GM12874 (cell line): ENCODE results near the gene SASH3.

Source experiments
- CTCF ChIP-seq: IDR thresholded peaks from 2 replicates; pipeline ENCODE4 v1.5.1; 2011; ENCODE audit warnings: low read depth, mild to moderate bottlenecking, control low read depth, low read length, moderate library complexity; ENCODE audit not compliant: insufficient read depth

The SASH3 gene

GRCh38 chrX:129788527-129788926, 8.8 kb downstream of the SASH3 start:
- no peak for TF ChIP-seq CTCF

DNA sequence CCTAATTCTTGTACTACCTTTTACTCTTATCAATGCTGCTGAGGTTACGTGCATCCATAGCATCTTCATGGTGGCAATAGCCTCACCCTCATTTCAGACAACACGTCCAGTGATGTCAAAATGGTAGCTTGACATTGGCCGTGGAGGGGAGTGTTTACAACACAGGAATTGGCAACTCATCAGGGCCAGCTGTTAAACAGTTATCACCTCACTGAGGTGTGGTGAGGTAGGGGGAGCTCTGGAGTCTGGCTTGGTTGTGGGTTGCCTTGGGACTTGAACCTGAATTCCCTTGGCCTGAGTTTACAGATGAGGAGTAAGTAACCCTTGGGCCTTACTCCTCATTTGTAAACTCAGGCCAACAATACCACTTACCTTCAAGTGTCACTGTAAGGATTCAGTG, 10.4 kb downstream of the SASH3 start:
- TF ChIP-seq CTCF, result no peak

DNA sequence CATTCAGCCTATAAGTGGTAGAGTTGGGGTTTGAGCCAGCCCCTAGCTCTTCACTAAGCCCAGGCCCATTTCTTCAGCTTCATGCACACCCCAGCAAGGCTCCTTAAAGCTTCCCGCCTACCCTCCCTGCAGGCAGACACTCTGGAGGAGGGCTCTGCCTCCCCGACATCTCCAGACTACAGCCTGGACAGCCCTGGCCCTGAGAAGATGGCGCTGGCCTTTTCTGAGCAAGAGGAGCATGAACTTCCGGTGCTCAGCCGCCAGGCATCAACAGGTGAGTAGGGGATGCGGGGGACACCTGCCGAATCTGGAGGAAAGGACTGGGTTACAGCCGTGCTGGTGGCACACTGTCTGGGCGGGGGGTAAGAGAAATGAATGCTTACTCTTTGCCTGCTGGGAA, 11.1 kb downstream of the SASH3 start:
- no peak for TF ChIP-seq CTCF

DNA sequence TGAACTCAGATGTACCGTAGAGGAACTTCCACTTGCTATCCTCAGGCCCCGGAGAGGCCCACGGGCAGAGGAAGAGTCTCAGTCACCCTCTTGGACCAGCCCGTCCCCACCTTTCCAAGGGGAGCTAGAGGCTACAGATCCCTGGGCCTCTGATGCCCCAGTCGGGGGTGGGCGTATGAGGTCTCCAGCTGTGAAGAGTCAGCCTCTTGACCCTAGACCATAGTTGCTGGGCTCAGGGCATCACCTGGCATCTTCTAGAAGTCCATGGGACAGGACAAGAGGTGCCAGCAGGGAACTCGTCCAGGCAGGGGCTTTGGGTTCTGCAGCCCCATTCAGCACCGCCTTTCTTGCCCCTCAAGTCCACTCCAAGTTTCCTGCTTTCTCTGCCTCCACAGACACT, 11.6 kb downstream of the SASH3 start:
- no peak for TF ChIP-seq CTCF

- no peak for TF ChIP-seq CTCF
Observed at GRCh38 chrX:129791961-129792570, 12.3 kb downstream of the SASH3 start.

DNA sequence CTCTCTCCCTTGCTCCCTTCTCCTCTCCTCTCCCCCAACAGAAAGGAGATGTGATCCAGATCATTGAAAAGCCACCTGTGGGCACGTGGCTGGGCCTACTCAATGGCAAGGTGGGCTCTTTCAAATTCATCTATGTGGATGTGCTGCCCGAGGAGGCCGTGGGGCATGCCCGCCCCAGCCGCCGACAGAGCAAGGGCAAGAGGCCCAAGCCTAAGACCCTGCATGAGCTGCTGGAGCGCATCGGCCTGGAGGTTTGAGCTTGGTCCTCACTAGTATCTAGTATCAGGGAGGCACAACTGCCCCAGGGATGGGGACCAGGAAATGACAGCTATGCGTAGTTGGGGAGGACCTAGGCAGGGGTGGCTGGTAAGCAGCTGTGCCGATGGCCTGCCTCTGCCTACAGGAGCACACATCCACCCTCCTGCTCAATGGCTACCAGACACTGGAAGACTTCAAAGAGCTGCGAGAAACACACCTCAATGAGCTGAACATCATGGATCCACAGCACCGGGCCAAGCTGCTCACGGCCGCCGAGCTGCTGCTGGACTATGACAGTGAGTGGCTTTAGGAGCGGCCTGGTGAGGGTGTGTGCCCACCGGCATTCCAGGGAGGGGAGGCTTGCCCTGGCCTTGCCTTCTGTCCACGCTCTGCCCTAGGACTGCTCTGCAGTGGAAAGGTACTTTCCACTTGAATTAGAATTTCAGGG, 13.0 kb downstream of the SASH3 start:
- no peak for TF ChIP-seq CTCF

GRCh38 chrX:129793604-129794191, 13.9 kb downstream of the SASH3 start:
- no peak for TF ChIP-seq CTCF
